GM12878 (cell line): ENCODE data around the gene POLR3G. TPM values are rescaled to one million over a fixed set of nuclear protein-coding genes. Genes with fewer than 3 reads are reported as not detected.
A peak's percentile ranks its signal among the peaks of the same experiment; 100 is the strongest.

Experiments used
- CEBPB ChIP-seq, 2 experiments: fragments of 150-350 bp in 1 of 2; IDR thresholded peaks; 2 replicates each; pipeline ENCODE4 v1.6.1; 2012 to 2014; ENCODE audit warnings: low read depth in 2 of 2, low read length in 2 of 2, borderline replicate concordance in 1 of 2, inconsistent platforms in 1 of 2
- E4F1 ChIP-seq: fragments of 450-650 bp; IDR thresholded peaks from 2 replicates; pipeline ENCODE4 v1.6.1; 2018; ENCODE audit warnings: borderline replicate concordance, mild to moderate bottlenecking; ENCODE audit not compliant: partially characterized antibody
- ESRRA ChIP-seq: IDR thresholded peaks from 2 replicates; pipeline ENCODE4 v1.6.1; 2012; ENCODE audit warnings: mild to moderate bottlenecking, low read length, improper control_type of control experiment
- MEF2B ChIP-seq: fragments of 450-650 bp; IDR thresholded peaks from 2 replicates; pipeline ENCODE4 v1.6.1; 2018; ENCODE audit warnings: mild to moderate bottlenecking, moderate library complexity; ENCODE audit not compliant: partially characterized antibody, poor library complexity, severe bottlenecking
- NBN ChIP-seq: fragments of 450-650 bp; IDR thresholded peaks from 2 replicates; pipeline ENCODE4 v1.6.1; 2016
- NFIC ChIP-seq: IDR thresholded peaks from 2 replicates; pipeline ENCODE4 v1.6.1; 2012; ENCODE audit warnings: low read depth, mild to moderate bottlenecking, inconsistent platforms, low read length, moderate library complexity
- NKRF ChIP-seq: fragments of 450-650 bp; conservative IDR thresholded peaks from 2 replicates; pipeline ENCODE4 v1.6.1; 2017; ENCODE audit warnings: mild to moderate bottlenecking, moderate library complexity
- NRF1 ChIP-seq: conservative IDR thresholded peaks from 2 replicates; pipeline ENCODE4 v1.6.1; 2011; ENCODE audit warnings: mild to moderate bottlenecking, low read depth, low read length, improper control_type of control experiment
- POU2F2 ChIP-seq: IDR thresholded peaks from 3 replicates; pipeline ENCODE4 v1.6.1; 2011; ENCODE audit warnings: low read depth, mild to moderate bottlenecking, low read length, borderline replicate concordance
- SMAD5 ChIP-seq: IDR thresholded peaks from 2 replicates; pipeline ENCODE4 v1.6.1; 2016; ENCODE audit warnings: antibody characterized with exemption, low read depth
- SMC3 ChIP-seq: IDR thresholded peaks from 2 replicates; pipeline ENCODE4 v1.6.1; 2011; ENCODE audit warnings: low read length, improper control_type of control experiment, borderline replicate concordance
- TCF7 ChIP-seq: IDR thresholded peaks from 2 replicates; pipeline ENCODE4 v1.6.1; 2014; ENCODE audit warnings: antibody characterized with exemption, borderline replicate concordance
- polyA plus RNA-seq, 11 experiments: library from polyadenylated mRNA; depleted of rRNA in 4 of 11; unstranded in 6 of 11; stranded (reverse) in 5 of 11; fragments of >200 nt; fragmentation: Nextera tagmentation in 4 of 11; fragmentation: Illumina TruSeq in 1 of 11; extraction: Ambion mirVana in 4 of 11; extraction: Trizol in 1 of 11; gene quantifications; 1 replicate in 1 of 11; 2 replicates in 10 of 11; pipeline versions ENCODE4 v1.2.1 to v1.2.3, GENCODE V29; 2011 to 2016; ENCODE audit warnings: inconsistent platforms in 2 of 11, missing spikeins in 2 of 11, low read depth in 1 of 11
- total RNA-seq, 4 experiments: library from RNA; depleted of rRNA in 3 of 4; stranded (reverse); fragments of >200 nt in 3 of 4; fragmentation: Illumina TruSeq in 1 of 4; extraction: Trizol in 1 of 4; gene quantifications; 2 replicates each; pipeline versions ENCODE4 v1.2.1 to v1.2.3, GENCODE V29; 2013 to 2021

The POLR3G gene
- total and polyA plus RNA-seq, 10 of the 15 experiments (the other 5 are each of a cell fraction or from before 2014, with no cell fraction given) = 15.2 to 50.9 (median 27.5) TPM

- no peak for TF ChIP-seq E4F1
- TF ChIP-seq ESRRA = no peak
- no peak for TF ChIP-seq SMAD5
- peak; percentile 54; the same call in 1 of the 2 replicates for TF ChIP-seq NBN
- no peak for TF ChIP-seq POU2F2
- TF ChIP-seq SMC3 = peak; percentile 46; the same call in 1 of the 2 replicates
- peak; percentile 40 for TF ChIP-seq MEF2B
- no peak for TF ChIP-seq NFIC
- peak; percentile 77 for TF ChIP-seq NKRF
- TF ChIP-seq CEBPB (IDR thresholded peaks at IDR 0.05; ENCODE audit: borderline replicate concordance in 1 of 2, low read depth in 2 of 2, low read length in 2 of 2) = peak in 1 of 2 experiments; percentile 23; a peak in 1 of 4 replicates
- TF ChIP-seq TCF7 = no peak
- no peak for TF ChIP-seq NRF1
Measured at GRCh38 chr5:90529939-90530677, 55.4 kb downstream of the POLR3G start (continued).
